ENCODE measurements around the gene KRT79.

The KRT79 gene

GRCh38 chr12:52788192-52788875, 45.8 kb downstream of the KRT79 start:
- peaks cover 68% of the 10 kb centered on the region for H3K27me3 ChIP-seq
- no peak for TF ChIP-seq CTCF (IDR thresholded peaks at IDR 0.05)
- H3K4me1 ChIP-seq (ENCODE audit: control insufficient read depth in 1 of 2, insufficient read depth in 1 of 2, low read depth in 1 of 2, low read length in 1 of 2): no peaks in the 10 kb centered on the region
- H3K4me3 ChIP-seq (ENCODE audit: low read depth in 1 of 2, low read length in 1 of 2): no peak overlapping the region
- no peaks in the 10 kb centered on the region for H3K36me3 ChIP-seq
- H3K27ac ChIP-seq: no peak overlapping the region
- no peaks in the 10 kb centered on the region for H3K9me3 ChIP-seq

GRCh38 chr12:52787324-52788191, 46.6 kb downstream of the KRT79 start:
- H3K27me3 ChIP-seq: peaks cover 68% of the 10 kb centered on the region
- no peak overlapping the region for H3K4me3 ChIP-seq (ENCODE audit: low read depth in 1 of 2, low read length in 1 of 2)
- no peak overlapping the region for H3K27ac ChIP-seq
- H3K36me3 ChIP-seq: no peaks in the 10 kb centered on the region
- H3K9me3 ChIP-seq: no peaks in the 10 kb centered on the region
- no peaks in the 10 kb centered on the region for H3K4me1 ChIP-seq (ENCODE audit: control insufficient read depth in 1 of 2, insufficient read depth in 1 of 2, low read depth in 1 of 2, low read length in 1 of 2)
- no peak for TF ChIP-seq CTCF (IDR thresholded peaks at IDR 0.05)

- TF ChIP-seq CTCF (IDR thresholded peaks at IDR 0.05): no peak
- no peak overlapping the region for H3K4me3 ChIP-seq (ENCODE audit: low read depth in 1 of 2, low read length in 1 of 2)
- no peaks in the 10 kb centered on the region for H3K4me1 ChIP-seq (ENCODE audit: control insufficient read depth in 1 of 2, insufficient read depth in 1 of 2, low read depth in 1 of 2, low read length in 1 of 2)
- H3K36me3 ChIP-seq: no peaks in the 10 kb centered on the region
- H3K27ac ChIP-seq: no peak overlapping the region
- no peaks in the 10 kb centered on the region for H3K9me3 ChIP-seq
- peaks cover 69% of the 10 kb centered on the region for H3K27me3 ChIP-seq
Observed at GRCh38 chr12:52784909-52785308, 49.2 kb downstream of the KRT79 start.

- Histone ChIP-seq H3K27ac (no peak overlapping the region), H3K4me3 (ENCODE audit: low read depth in 1 of 2, low read length in 1 of 2) (no peak overlapping the region), H3K4me1 (ENCODE audit: control insufficient read depth in 1 of 2, insufficient read depth in 1 of 2, low read depth in 1 of 2, low read length in 1 of 2) (no peaks in the 10 kb centered on the region), H3K36me3 (no peaks in the 10 kb centered on the region), H3K27me3 (peaks cover 60% of the 10 kb centered on the region), H3K9me3 (no peaks in the 10 kb centered on the region)
- TF ChIP-seq CTCF (IDR thresholded peaks at IDR 0.05): no peak
Observed at GRCh38 chr12:52783563-52784316, 50.4 kb downstream of the KRT79 start.

- TF ChIP-seq CTCF (IDR thresholded peaks at IDR 0.05): no peak
- H3K36me3 ChIP-seq: no peaks in the 10 kb centered on the region
- no peak overlapping the region for H3K27ac ChIP-seq
- peaks cover 49% of the 10 kb centered on the region for H3K27me3 ChIP-seq
- H3K4me1 ChIP-seq (ENCODE audit: control insufficient read depth in 1 of 2, insufficient read depth in 1 of 2, low read depth in 1 of 2, low read length in 1 of 2): no peaks in the 10 kb centered on the region
- H3K9me3 ChIP-seq: no peaks in the 10 kb centered on the region
- no peak overlapping the region for H3K4me3 ChIP-seq (ENCODE audit: low read depth in 1 of 2, low read length in 1 of 2)
Observed at GRCh38 chr12:52782502-52782901, 51.6 kb downstream of the KRT79 start.

All from neutrophil (primary cell).